Endothelial cell of umbilical vein (primary cell): Measurements from ENCODE around the gene DHX35. TPM values are rescaled to one million over a fixed set of nuclear protein-coding genes. Genes with fewer than 3 reads are reported as not detected.

Experiments used
- BruUV-seq: library from RNA; stranded (reverse); fragments of 400-500 nt; replicated peaks from 2 replicates; lab custom pipeline; 2021; lab: Mats Ljungman, UMichigan
- CTCF ChIA-PET: fragments of 300-600, 350-600 bp; sonication (Branson Sonifier 250); formaldehyde crosslinking; loops from one replicate; lab custom pipeline; 2021; ENCODE audit warnings: antibody characterized with exemption, inconsistent platforms; lab: Charles Lee
- POLR2A ChIA-PET: fragments of 300-600, 350-600 bp; sonication (Branson Sonifier 250); formaldehyde crosslinking; loops from one replicate; lab custom pipeline; 2021; ENCODE audit warnings: antibody characterized with exemption, inconsistent platforms; lab: Charles Lee
- DNase-seq: peaks from one replicate; pipeline ENCODE4 v3.0.0-alpha.2; 2011; ENCODE audit warnings: low read depth, low spot score
- FAIRE-seq: peaks from 2 replicates; lab custom pipeline; 2011; peaks lifted over from hg19 to GRCh38; lab: Jason Lieb, UNC
- H2AFZ ChIP-seq: 2 replicates; pipeline ENCODE4 v1.6.0; 2012; ENCODE audit warnings: low read depth, low read length, control low read depth, inconsistent platforms
- H3K27ac ChIP-seq: 2 replicates; pipeline ENCODE4 v1.5.1; 2011; ENCODE audit warnings: low read depth, mild to moderate bottlenecking, control low read depth, low read length, moderate library complexity; ENCODE audit not compliant: insufficient read depth
- H3K27me3 ChIP-seq, 2 experiments: 2 replicates each; pipeline versions ENCODE4 v1.6.0 to v1.6.1; 2011; ENCODE audit warnings: low read length in 2 of 2, mixed read lengths in 1 of 2; ENCODE audit not compliant: control insufficient read depth in 2 of 2, insufficient read depth in 2 of 2
- H3K36me3 ChIP-seq, 2 experiments: 2 replicates in 1 of 2; 3 replicates in 1 of 2; pipeline ENCODE4 v1.5.1; 2011; ENCODE audit warnings: low read length in 2 of 2, mild to moderate bottlenecking in 1 of 2, moderate library complexity in 1 of 2; ENCODE audit not compliant: control insufficient read depth in 2 of 2, insufficient read depth in 2 of 2; ENCODE audit errors: extremely low read depth in 1 of 2
- H3K4me1 ChIP-seq: 3 replicates; pipeline ENCODE4 v1.5.1; 2011; ENCODE audit warnings: mild to moderate bottlenecking, low read length; ENCODE audit not compliant: control insufficient read depth, insufficient read depth; ENCODE audit errors: extremely low read depth
- H3K4me2 ChIP-seq: 2 replicates; pipeline ENCODE4 v1.6.1; 2011; ENCODE audit warnings: low read length, control low read depth, mixed read lengths; ENCODE audit not compliant: insufficient read depth
- H3K4me3 ChIP-seq, 3 experiments: fragments of 200-600 bp in 1 of 3; sonication (generic), shearing (Covaris generic) in 1 of 3; replicated peaks in 1 of 3; 2 replicates each; pipeline ENCODE4 v1.5.1; 2011 to 2016; ENCODE audit warnings: control low read depth in 3 of 3, low read length in 3 of 3, mild to moderate bottlenecking in 2 of 3, inconsistent platforms in 1 of 3, low read depth in 1 of 3, moderate library complexity in 1 of 3; ENCODE audit not compliant: insufficient read depth in 1 of 3
- H3K79me2 ChIP-seq: 2 replicates; pipeline ENCODE4 v1.6.0; 2012; ENCODE audit warnings: low read length, inconsistent platforms; ENCODE audit not compliant: control insufficient read depth, insufficient read depth
- H3K9ac ChIP-seq: replicated peaks from 2 replicates; pipeline ENCODE3; 2011; ENCODE audit warnings: low read length, control low read depth; ENCODE audit not compliant: insufficient read depth; ENCODE audit errors: extremely low read depth
- H3K9me1 ChIP-seq: replicated peaks from 3 replicates; pipeline ENCODE4 v1.6.0; 2011; ENCODE audit warnings: mild to moderate bottlenecking, low read length; ENCODE audit not compliant: control insufficient read depth, insufficient read depth; ENCODE audit errors: extremely low read depth
- H3K9me3 ChIP-seq: replicated peaks from 2 replicates; pipeline ENCODE4 v1.5.1; 2012; ENCODE audit warnings: low read length, inconsistent platforms; ENCODE audit not compliant: control insufficient read depth, insufficient read depth
- H4K20me1 ChIP-seq: replicated peaks from 2 replicates; pipeline ENCODE3; 2011; ENCODE audit warnings: mild to moderate bottlenecking, low read length; ENCODE audit not compliant: control insufficient read depth, insufficient read depth; ENCODE audit errors: extremely low read depth
- CTCF ChIP-seq, 2 donors: IDR thresholded peaks; 1 replicate in 1 of 2; 2 replicates in 1 of 2; pipeline ENCODE4 v1.5.1; 2011; ENCODE audit warnings: low read length in 2 of 2, mild to moderate bottlenecking in 2 of 2, moderate library complexity in 2 of 2, control low read depth in 1 of 2, inconsistent platforms in 1 of 2, low read depth in 1 of 2; ENCODE audit not compliant: insufficient read depth in 1 of 2; ENCODE audit errors: extremely low read depth in 1 of 2
- EZH2 ChIP-seq: IDR thresholded peaks from 2 replicates; pipeline ENCODE4 v1.6.1; 2012; ENCODE audit warnings: borderline replicate concordance, low read depth, mild to moderate bottlenecking, moderate library complexity, low read length, inconsistent platforms; ENCODE audit not compliant: severe bottlenecking
- FOS ChIP-seq: IDR thresholded peaks from 2 replicates; pipeline ENCODE4 v1.6.1; 2011; ENCODE audit warnings: mild to moderate bottlenecking, low read length, moderate library complexity, borderline replicate concordance; ENCODE audit not compliant: insufficient read depth
- GATA2 ChIP-seq: IDR thresholded peaks from 2 replicates; pipeline ENCODE4 v1.7.0; 2011; ENCODE audit warnings: low read depth, mild to moderate bottlenecking, moderate library complexity, mixed read lengths, low read length; ENCODE audit not compliant: insufficient read length, insufficient read depth
- JUN ChIP-seq: IDR thresholded peaks from 2 replicates; pipeline ENCODE4 v1.6.1; 2011; ENCODE audit warnings: borderline replicate concordance, low read depth; ENCODE audit not compliant: insufficient read length, insufficient read depth
- MAX ChIP-seq: IDR thresholded peaks from 2 replicates; pipeline ENCODE4 v1.6.1; 2011; ENCODE audit not compliant: insufficient read depth, insufficient read length
- MYC ChIP-seq: IDR thresholded peaks from one replicate; pipeline ENCODE4 v1.6.1; 2011; ENCODE audit warnings: mild to moderate bottlenecking, low read depth, low read length
- POLR2A ChIP-seq: IDR thresholded peaks from 2 replicates; pipeline ENCODE4 v1.6.1; 2012; ENCODE audit warnings: low read depth, mild to moderate bottlenecking, control low read depth, low read length
- POLR2AphosphoS5 ChIP-seq: IDR thresholded peaks from 2 replicates; pipeline ENCODE4 v1.6.1; 2012; ENCODE audit warnings: low read depth, mild to moderate bottlenecking, control low read depth, low read length, moderate library complexity; ENCODE audit not compliant: insufficient read depth
- dilution Hi-C: fragments of 300-500 bp; cut with MboI; formaldehyde crosslinking; loops from one replicate; pipeline ENCODE4 v1.15.0; 2019; ENCODE audit warnings: low sequenced_read_pairs; ENCODE audit not compliant: extremely low pct_ligation_motif_present
- intact Hi-C: fragments of 100-400 bp; cut with micrococcal nuclease; formaldehyde crosslinking; loops from one replicate; pipeline ENCODE4 v1.10.0; 2022
- polyA plus RNA-seq, 4 experiments: library from polyadenylated mRNA; depleted of rRNA in 3 of 4; stranded (reverse) in 3 of 4; unstranded in 1 of 4; fragments of >200 nt; gene quantifications; 2 replicates each; pipeline versions ENCODE4 v1.2.1 to v1.2.3, GENCODE V29; 2011 to 2012; ENCODE audit warnings: missing spikeins in 1 of 4
- total RNA-seq: library from RNA; stranded (reverse); gene quantifications from 2 replicates; pipeline ENCODE4 v1.2.3, GENCODE V29; 2021

The DHX35 gene
- total and polyA plus RNA-seq, 2 donors (not counting 3 experiments of a cell fraction or from before 2014, with no cell fraction given): 10.0 to 13.0 TPM

GRCh38 chr20:38934530-38934929 lies 27.6 kb upstream of the DHX35 start:
- Histone ChIP-seq H3K27me3 (no peaks in the 10 kb centered on the region), H3K4me1 (peaks cover 23% of the 10 kb centered on the region), H3K36me3 (no peaks in the 10 kb centered on the region), H3K4me2 (no peak overlapping the region), H4K20me1 (no peaks in the 10 kb centered on the region), H2AFZ (no peak overlapping the region), H3K27ac (no peak overlapping the region), H3K9me1 (no peaks in the 10 kb centered on the region), H3K79me2 (peaks cover 100% of the 10 kb centered on the region), H3K4me3 (no peak overlapping the region), H3K9me3 (no peaks in the 10 kb centered on the region), H3K9ac (no peak overlapping the region)
- BruUV-seq: no TSS peak
- FAIRE-seq (no peak), DNase-seq (no peak)
- dilution Hi-C loops: no loop called here
- ChIA-PET POLR2A (no interaction called here), CTCF (interaction anchor here (0.6 to 1.6 kb wide), 5 partner anchors 9 to 289 kb away, joined by 3 to 8 read pairs (median 3); partner anchors contain the start of genes DHX35 and FAM83D)
- intact Hi-C loops: no loop called here
- TF ChIP-seq CTCF (IDR thresholded peaks at IDR 0.05; ENCODE audit: extremely low read depth in 1 of 2, insufficient read depth in 1 of 2, low read depth in 1 of 2, low read length in 2 of 2): no peak
- no peak for TF ChIP-seq POLR2A
- TF ChIP-seq JUN: no peak
- TF ChIP-seq GATA2: no peak
- no peak for TF ChIP-seq EZH2
- TF ChIP-seq POLR2AphosphoS5: no peak
- TF ChIP-seq MAX: no peak
- TF ChIP-seq MYC: no peak
- TF ChIP-seq FOS: no peak
